Adrenal gland (tissue), 5 donors: ENCODE results near the gene TMEM107.

Experiments used
- CTCF ChIP-seq, 6 experiments: fragments of 450-650 bp in 4 of 6; fragments of 200-600 bp in 2 of 6; sonication (generic) in 1 of 6; IDR thresholded peaks; 1 replicate in 5 of 6; 2 replicates in 1 of 6; pipeline versions ENCODE4 v1.5.1 to v1.8.0; 2016 to 2021; ENCODE audit warnings: antibody characterized with exemption in 6 of 6, mild to moderate bottlenecking in 2 of 6, moderate library complexity in 1 of 6
- POLR2A ChIP-seq, 2 donors: fragments of 450-650 bp; IDR thresholded peaks; one replicate each; pipeline ENCODE4 v1.6.1; 2017; ENCODE audit warnings: antibody characterized with exemption in 2 of 2, mild to moderate bottlenecking in 2 of 2, moderate library complexity in 1 of 2
- donor health status: DM: no; HTN: no; CAD: no.

- TF ChIP-seq CTCF (IDR thresholded peaks at IDR 0.05), result no peak
- TF ChIP-seq POLR2A (IDR thresholded peaks at IDR 0.05), result peak in 1 of 2 donors; percentile 2
Observed at GRCh38 chr17:8222380-8222629, 46.1 kb upstream of the TMEM107 start.
